Right lobe of liver (tissue), 6 donors: ENCODE measurements around the gene C1RL. TPM values are rescaled to one million over a fixed set of nuclear protein-coding genes. Genes with fewer than 3 reads are reported as not detected.

Experiments
- ATAC-seq, 4 donors: fragments of 200-7000 bp; cut with Tn5 transposase; one replicate each; pipeline ENCODE4 v1.9.1; 2020; ENCODE audit warnings: mild to moderate bottlenecking in 4 of 4, moderate library complexity in 4 of 4
- DNase-seq, 3 donors: peaks; one replicate each; pipeline ENCODE4 v3.0.0-alpha.2; 2020
- H3K27ac ChIP-seq, 3 donors: fragments of 200-600 bp; one replicate each; pipeline ENCODE4 v1.8.0; 2022
- H3K27me3 ChIP-seq, 2 donors: fragments of 200-600 bp; one replicate each; pipeline ENCODE4 v1.8.0; 2022
- H3K36me3 ChIP-seq, 4 donors: fragments of 200-600 bp; sonication (generic) in 1 of 4; one replicate each; pipeline versions ENCODE4 v1.5.1 to v1.8.0; 2017 to 2022; ENCODE audit warnings: control low read depth in 1 of 4
- H3K4me1 ChIP-seq, 4 donors: fragments of 200-600 bp; sonication (generic) in 1 of 4; one replicate each; pipeline versions ENCODE4 v1.5.1 to v1.8.0; 2017 to 2022; ENCODE audit warnings: control low read depth in 1 of 4
- H3K4me3 ChIP-seq, 3 donors: fragments of 200-600 bp; one replicate each; pipeline ENCODE4 v1.8.0; 2022
- H3K9me3 ChIP-seq, 4 donors: fragments of 200-600 bp; sonication (generic) in 1 of 4; one replicate each; pipeline versions ENCODE4 v1.5.1 to v1.8.0; 2017 to 2022; ENCODE audit warnings: control low read depth in 1 of 4
- POLR2A ChIP-seq: fragments of 450-650 bp; IDR thresholded peaks from one replicate; pipeline ENCODE4 v1.6.1; 2017; ENCODE audit warnings: antibody characterized with exemption, mild to moderate bottlenecking
- WGBS: methylation state at CpG from one replicate; pipeline ENCODE4 v1.1.6; 2018; ENCODE audit warnings: low coverage, low lambda C conversion rate; ENCODE audit not compliant: insufficient coverage; ENCODE audit errors: missing lambda C conversion rate; 5-methylcytosine and 5-hydroxymethylcytosine counted together
- intact Hi-C, 2 donors: fragments of 100-400 bp; cut with DNase I; formaldehyde crosslinking; loops; one replicate each; pipeline versions ENCODE4 v1.11.2 to v1.14.1; 2022
- total RNA-seq, 6 experiments: library from RNA; depleted of rRNA in 2 of 6; stranded (reverse); fragments of >200 nt in 2 of 6; fragmentation: NEBNext Ultra II Directional in 3 of 6; extraction: Animal tissue kit (Norgen Biotek cat#: 25700) in 3 of 6; gene quantifications; one replicate each; pipeline versions ENCODE4 v1.1.0 to v1.2.4, GENCODE V29; 2016 to 2023
- TF ChIP-seq, protein P1 (sequence below), 4 donors: fragments of 200-600 bp in 3 of 4; fragments of 450-650 bp in 1 of 4; IDR thresholded peaks; one replicate each; pipeline versions ENCODE4 v1.5.1 to v1.8.0; 2016 to 2022; ENCODE audit warnings: antibody characterized with exemption in 4 of 4, mild to moderate bottlenecking in 2 of 4
- donor health status: DM: no; HTN: yes; CAD: no.
- donor health status: DM: no; HTN: no; CAD: no.
- donor health status: DM: no; HTN: no; CAD: no.
- donor health status: DM: no; HTN: yes; CAD: no.
- donor health status: DM: no; HTN: yes; CAD: no.

Gene C1RL
- total RNA-seq, 6 experiments from 2014 or later: 202 to 236 (median 216) TPM

DNA sequence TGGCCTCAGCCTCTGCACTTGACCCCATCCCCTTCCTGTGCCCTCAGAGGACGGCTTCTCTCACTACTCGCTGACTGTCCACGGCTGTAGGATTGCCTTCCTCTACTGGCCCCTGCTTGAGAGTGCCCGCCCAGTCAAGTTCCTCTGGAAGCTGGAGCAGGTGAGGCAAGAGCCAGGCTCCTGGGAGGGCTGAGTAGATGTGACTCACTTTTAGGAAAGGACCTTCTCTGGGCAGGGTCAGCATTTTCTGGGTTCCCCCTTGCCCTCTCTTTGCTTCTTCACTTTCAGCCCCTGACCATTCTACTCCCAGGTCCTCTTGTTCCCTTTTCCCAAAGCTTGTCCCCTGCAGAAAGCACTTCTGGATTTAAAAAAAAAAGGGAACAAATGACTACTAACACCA, 28.9 kb upstream of the C1RL start:
- no peak overlapping the region for H3K27ac ChIP-seq
- no peak overlapping the region for H3K4me3 ChIP-seq
- no peak for DNase-seq
- TF ChIP-seq POLR2A: no peak
- TF ChIP-seq, protein P1, sequence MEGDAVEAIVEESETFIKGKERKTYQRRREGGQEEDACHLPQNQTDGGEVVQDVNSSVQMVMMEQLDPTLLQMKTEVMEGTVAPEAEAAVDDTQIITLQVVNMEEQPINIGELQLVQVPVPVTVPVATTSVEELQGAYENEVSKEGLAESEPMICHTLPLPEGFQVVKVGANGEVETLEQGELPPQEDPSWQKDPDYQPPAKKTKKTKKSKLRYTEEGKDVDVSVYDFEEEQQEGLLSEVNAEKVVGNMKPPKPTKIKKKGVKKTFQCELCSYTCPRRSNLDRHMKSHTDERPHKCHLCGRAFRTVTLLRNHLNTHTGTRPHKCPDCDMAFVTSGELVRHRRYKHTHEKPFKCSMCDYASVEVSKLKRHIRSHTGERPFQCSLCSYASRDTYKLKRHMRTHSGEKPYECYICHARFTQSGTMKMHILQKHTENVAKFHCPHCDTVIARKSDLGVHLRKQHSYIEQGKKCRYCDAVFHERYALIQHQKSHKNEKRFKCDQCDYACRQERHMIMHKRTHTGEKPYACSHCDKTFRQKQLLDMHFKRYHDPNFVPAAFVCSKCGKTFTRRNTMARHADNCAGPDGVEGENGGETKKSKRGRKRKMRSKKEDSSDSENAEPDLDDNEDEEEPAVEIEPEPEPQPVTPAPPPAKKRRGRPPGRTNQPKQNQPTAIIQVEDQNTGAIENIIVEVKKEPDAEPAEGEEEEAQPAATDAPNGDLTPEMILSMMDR (IDR thresholded peaks at IDR 0.05): no peak
- H3K36me3 ChIP-seq: peaks cover 0 to 54% (median 15%) of the 10 kb centered on the region in 4 donors
- H3K27me3 ChIP-seq: no peaks in the 10 kb centered on the region
- no peaks in the 10 kb centered on the region for H3K9me3 ChIP-seq
- WGBS: no CpG with 5 or more reads among the region's 4 CpGs
- ATAC-seq: no peak
- peaks cover 0 to 8% (median 0%) of the 10 kb centered on the region in 4 donors for H3K4me1 ChIP-seq
- intact Hi-C loops: no loop called here

DNA sequence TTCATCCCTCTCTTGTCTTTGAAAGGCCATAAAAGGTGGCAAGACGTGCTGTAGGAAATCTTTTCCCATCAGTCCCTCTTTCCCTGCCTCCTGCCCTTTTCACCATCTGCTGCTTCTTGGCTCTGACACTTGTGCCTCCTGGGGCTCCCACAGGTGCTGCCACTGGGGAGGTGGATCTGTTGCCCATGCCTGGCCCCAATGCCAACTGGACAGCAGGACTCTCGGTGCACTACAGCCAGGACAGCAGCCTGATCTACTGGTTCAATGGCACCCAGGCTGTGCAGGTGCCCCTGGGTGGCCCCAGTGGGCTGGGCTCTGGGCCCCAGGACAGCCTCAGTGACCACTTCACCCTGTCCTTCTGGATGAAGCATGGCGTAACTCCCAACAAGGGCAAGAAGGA, 27.7 kb upstream of the C1RL start:
- Histone ChIP-seq H3K27me3 (no peaks in the 10 kb centered on the region), H3K27ac (no peak overlapping the region), H3K36me3 (peaks cover 0 to 54% (median 15%) of the 10 kb centered on the region in 4 donors), H3K4me3 (no peak overlapping the region), H3K9me3 (no peaks in the 10 kb centered on the region), H3K4me1 (peaks cover 0 to 4% (median 0%) of the 10 kb centered on the region in 4 donors)
- WGBS: 92% methylated on average over 2 of the region's 3 CpGs
- ATAC-seq (no peak), DNase-seq (no peak)
- intact Hi-C loops: no loop called here
- TF ChIP-seq POLR2A: no peak
- TF ChIP-seq, protein P1 (IDR thresholded peaks at IDR 0.05): no peak

DNA sequence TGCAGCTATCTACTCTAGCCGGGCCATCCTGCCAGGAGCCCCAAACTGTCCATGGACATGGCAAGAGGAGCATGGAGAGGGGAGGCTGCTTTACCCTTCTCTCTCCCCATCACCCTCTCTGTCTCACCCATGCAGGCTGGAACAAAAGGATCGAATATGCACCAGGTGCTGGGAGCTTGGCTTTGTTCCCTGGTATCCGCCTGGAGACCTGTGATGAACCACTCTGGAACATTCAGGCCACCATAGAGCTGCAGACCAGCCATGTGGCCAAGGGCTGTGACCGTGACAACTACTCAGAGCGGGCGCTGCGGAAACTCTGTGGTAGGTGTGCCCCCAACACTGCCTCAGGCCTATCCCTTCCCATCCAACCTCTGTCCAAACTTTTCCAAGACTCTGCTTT, 27.1 kb upstream of the C1RL start:
- Histone ChIP-seq H3K36me3 (peaks cover 0 to 54% (median 12%) of the 10 kb centered on the region in 4 donors), H3K4me1 (peaks cover 0 to 9% (median 0%) of the 10 kb centered on the region in 4 donors), H3K9me3 (no peaks in the 10 kb centered on the region), H3K27ac (no peak overlapping the region), H3K4me3 (no peak overlapping the region), H3K27me3 (no peaks in the 10 kb centered on the region)
- no CpG with 5 or more reads among the region's 7 CpGs for WGBS
- DNase-seq (no peak), ATAC-seq (no peak)
- intact Hi-C loops: no loop called here
- TF ChIP-seq, protein P1 (IDR thresholded peaks at IDR 0.05): no peak
- TF ChIP-seq POLR2A: no peak

DNA sequence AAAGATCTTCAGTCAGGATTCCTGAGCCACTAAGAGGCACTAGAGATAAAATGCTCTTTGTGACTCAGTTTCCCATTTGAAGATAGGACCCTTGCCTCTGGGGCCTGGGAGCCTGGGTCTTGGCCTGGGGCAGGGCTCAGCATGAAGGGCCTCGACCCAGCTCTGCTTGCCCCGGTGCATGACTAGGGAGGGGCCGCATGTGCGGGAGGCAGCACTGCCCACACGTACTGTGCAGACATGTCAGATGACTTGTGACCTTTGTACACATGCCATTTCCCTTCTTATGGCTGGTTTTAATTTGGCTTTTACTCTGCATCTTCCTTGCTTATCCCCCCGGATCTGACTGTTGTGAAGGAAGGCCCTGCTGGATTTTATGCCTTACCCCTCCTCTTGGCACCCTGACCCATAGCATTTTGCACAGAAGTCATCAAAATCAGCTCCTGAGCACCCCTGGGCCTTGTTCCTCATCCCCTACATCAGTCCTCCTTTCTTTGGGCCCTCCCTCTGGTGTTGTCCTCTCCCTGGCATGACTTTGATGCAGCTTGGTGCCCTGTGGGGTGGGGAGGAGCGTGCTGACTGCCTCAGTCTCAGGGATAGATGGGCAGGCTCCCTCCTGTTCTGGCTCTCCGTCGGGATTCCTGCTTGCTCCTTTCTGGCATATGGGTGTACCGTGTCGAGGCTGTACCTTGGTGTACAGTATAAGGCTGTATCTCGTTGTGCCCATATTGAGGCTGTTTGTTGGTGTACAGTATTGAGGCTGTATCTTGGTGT, 25.6 kb upstream of the C1RL start:
- TF ChIP-seq, protein P1 (IDR thresholded peaks at IDR 0.05): no peak
- TF ChIP-seq POLR2A: no peak
- intact Hi-C loops: no loop called here
- H3K4me3 ChIP-seq: no peak overlapping the region
- H3K9me3 ChIP-seq: no peaks in the 10 kb centered on the region
- 89% methylated on average over 3 of the region's 12 CpGs for WGBS
- no peak for DNase-seq
- no peak for ATAC-seq
- H3K36me3 ChIP-seq: peaks cover 0 to 54% (median 11%) of the 10 kb centered on the region in 4 donors
- H3K4me1 ChIP-seq: peaks cover 0 to 9% (median 0%) of the 10 kb centered on the region in 4 donors
- H3K27ac ChIP-seq: no peak overlapping the region
- H3K27me3 ChIP-seq: no peaks in the 10 kb centered on the region
